OCI-LY3 (cell line): ENCODE measurements around the gene SDHAF2.

Experiments used
- EZH2phosphoT487 ChIP-seq: fragments of 200-600 bp; shearing (Covaris generic); IDR thresholded peaks from 2 replicates; pipeline ENCODE4 v1.6.1; 2018; ENCODE audit warnings: antibody characterized with exemption, mixed run types, low read depth
- TF ChIP-seq, protein P1 (sequence below): fragments of 200-600, 300-600 bp; sonication (generic); IDR thresholded peaks from 2 replicates; pipeline ENCODE4 v1.5.1; 2014; ENCODE audit warnings: antibody characterized with exemption, low read length, low read depth

GRCh38 chr11:61425367-61426131, 4.4 kb upstream of the SDHAF2 start:
- TF ChIP-seq, protein P1, sequence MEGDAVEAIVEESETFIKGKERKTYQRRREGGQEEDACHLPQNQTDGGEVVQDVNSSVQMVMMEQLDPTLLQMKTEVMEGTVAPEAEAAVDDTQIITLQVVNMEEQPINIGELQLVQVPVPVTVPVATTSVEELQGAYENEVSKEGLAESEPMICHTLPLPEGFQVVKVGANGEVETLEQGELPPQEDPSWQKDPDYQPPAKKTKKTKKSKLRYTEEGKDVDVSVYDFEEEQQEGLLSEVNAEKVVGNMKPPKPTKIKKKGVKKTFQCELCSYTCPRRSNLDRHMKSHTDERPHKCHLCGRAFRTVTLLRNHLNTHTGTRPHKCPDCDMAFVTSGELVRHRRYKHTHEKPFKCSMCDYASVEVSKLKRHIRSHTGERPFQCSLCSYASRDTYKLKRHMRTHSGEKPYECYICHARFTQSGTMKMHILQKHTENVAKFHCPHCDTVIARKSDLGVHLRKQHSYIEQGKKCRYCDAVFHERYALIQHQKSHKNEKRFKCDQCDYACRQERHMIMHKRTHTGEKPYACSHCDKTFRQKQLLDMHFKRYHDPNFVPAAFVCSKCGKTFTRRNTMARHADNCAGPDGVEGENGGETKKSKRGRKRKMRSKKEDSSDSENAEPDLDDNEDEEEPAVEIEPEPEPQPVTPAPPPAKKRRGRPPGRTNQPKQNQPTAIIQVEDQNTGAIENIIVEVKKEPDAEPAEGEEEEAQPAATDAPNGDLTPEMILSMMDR, result no peak
- no peak for TF ChIP-seq EZH2phosphoT487
